H54 (cell line): Measurements from ENCODE around the gene PRR15L.
"Not testable (repeated sequence)": the region's sequence is repeated elsewhere in the genome, so short reads cannot be mapped to it uniquely, and the experiment has no call there.

Source experiments
- DNase-seq: peaks from one replicate; pipeline ENCODE4 v3.0.0; 2011; ENCODE audit warnings: low spot score, mixed read lengths; ENCODE audit not compliant: insufficient read length
- FAIRE-seq: peaks from 3 replicates; lab custom pipeline; 2011; peaks lifted over from hg19 to GRCh38; lab: Jason Lieb, UNC
- POLR2A ChIP-seq: IDR thresholded peaks from 2 replicates; pipeline ENCODE4 v1.6.1; 2011; ENCODE audit warnings: low read depth, mild to moderate bottlenecking, low read length

PRR15L gene

GRCh38 chr17:47946516-47946915, 11.2 kb downstream of the PRR15L start:
- no peak for FAIRE-seq
- DNase-seq, result no peak
- no peak for TF ChIP-seq POLR2A

- DNase-seq (no peak), FAIRE-seq (no peak)
- TF ChIP-seq POLR2A, result no peak
These were observed 11.9 kb downstream of the PRR15L start for GRCh38 chr17:47945529-47946508.

- TF ChIP-seq POLR2A, result no peak
- no peak for DNase-seq
- no peak for FAIRE-seq
These were observed 12.6 kb downstream of the PRR15L start for GRCh38 chr17:47945080-47945479.

GRCh38 chr17:47942568-47942967, 15.1 kb downstream of the PRR15L start:
- DNase-seq, result no peak
- TF ChIP-seq POLR2A, result no peak
- FAIRE-seq, result no peak

- DNase-seq (no peak), FAIRE-seq (no peak)
- no peak for TF ChIP-seq POLR2A
These were observed 15.6 kb downstream of the PRR15L start for GRCh38 chr17:47942096-47942510.

- TF ChIP-seq POLR2A, result peak; percentile 73
- peak; percentile 97 for DNase-seq
- FAIRE-seq, result peak; percentile 86
These were observed 16.2 kb downstream of the PRR15L start, which contains the start of gene PNPO for GRCh38 chr17:47941246-47942095. PNPO (plus strand) TSS chr17:47941571; CDS start chr17:47941676, 105 bp downstream.

GRCh38 chr17:47937941-47938340, 19.7 kb downstream of the PRR15L start:
- FAIRE-seq, result no peak
- no peak for DNase-seq
- TF ChIP-seq POLR2A, result no peak

- no peak for TF ChIP-seq POLR2A
- DNase-seq (peak; percentile 93), FAIRE-seq (peak; percentile 58)
These were observed 21.7 kb downstream of the PRR15L start for GRCh38 chr17:47935961-47936360.

- DNase-seq, FAIRE-seq: not testable (repeated sequence)
These were observed 22.2 kb downstream of the PRR15L start for GRCh38 chr17:47935468-47935867.

- DNase-seq (peak; percentile 73), FAIRE-seq (no peak)
- TF ChIP-seq POLR2A, result no peak
These were observed 22.8 kb downstream of the PRR15L start for GRCh38 chr17:47934856-47935255.

GRCh38 chr17:47931848-47932247, 25.8 kb downstream of the PRR15L start:
- FAIRE-seq, result no peak
- TF ChIP-seq POLR2A, result no peak
- no peak for DNase-seq

- FAIRE-seq (no peak), DNase-seq (no peak)
- TF ChIP-seq POLR2A, result no peak
These were observed 28.3 kb downstream of the PRR15L start for GRCh38 chr17:47929218-47930000.

- no peak for DNase-seq
These were observed 29.3 kb downstream of the PRR15L start for GRCh38 chr17:47928415-47928814.

GRCh38 chr17:47927821-47928400, 29.8 kb downstream of the PRR15L start:
- no peak for DNase-seq
- no peak for TF ChIP-seq POLR2A
- FAIRE-seq, result no peak

More at GRCh38 chr17:47928415-47928814, 29.3 kb downstream of the PRR15L start:
- no peak for TF ChIP-seq POLR2A
- no peak for FAIRE-seq
